Stomach (tissue), 4 donors: ENCODE measurements around the gene ZBTB43.

Source experiments
- CTCF ChIP-seq, 7 experiments: fragments of 450-650 bp in 4 of 7; fragments of 200-600 bp in 3 of 7; sonication (generic) in 3 of 7; IDR thresholded peaks; one replicate each; pipeline ENCODE4 v1.5.1; 2016 to 2019; ENCODE audit warnings: antibody characterized with exemption in 7 of 7, control low read depth in 2 of 7, mild to moderate bottlenecking in 1 of 7
- EP300 ChIP-seq: sonication (generic); formaldehyde crosslinking; IDR thresholded peaks from one replicate; pipeline ENCODE4 v1.6.1; 2017; ENCODE audit warnings: antibody characterized with exemption
- POLR2A ChIP-seq, 4 donors: fragments of 450-650 bp; IDR thresholded peaks; one replicate each; pipeline ENCODE4 v1.6.1; 2016; ENCODE audit warnings: antibody characterized with exemption in 4 of 4, control low read depth in 2 of 4, mild to moderate bottlenecking in 1 of 4, moderate library complexity in 1 of 4
- POLR2AphosphoS5 ChIP-seq, 3 donors: sonication (generic); formaldehyde crosslinking; IDR thresholded peaks; one replicate each; pipeline ENCODE4 v1.6.1; 2016; ENCODE audit warnings: antibody characterized with exemption in 3 of 3

GRCh38 chr9:126844085-126844484 lies 39.2 kb downstream of the ZBTB43 start:
- no peak for TF ChIP-seq POLR2AphosphoS5 (IDR thresholded peaks at IDR 0.05)
- TF ChIP-seq CTCF (IDR thresholded peaks at IDR 0.05): no peak
- TF ChIP-seq POLR2A (IDR thresholded peaks at IDR 0.05): no peak
- no peak for TF ChIP-seq EP300
